SH-SY5Y (cell line): ENCODE measurements around the gene ADCY5.

ENCODE experiments used
- GATA2 ChIP-seq: IDR thresholded peaks from 2 replicates; pipeline ENCODE4 v1.6.1; 2011; ENCODE audit warnings: mild to moderate bottlenecking, low read depth, low read length
- GATA3 ChIP-seq: IDR thresholded peaks from 2 replicates; pipeline ENCODE4 v1.6.1; 2011; ENCODE audit warnings: low read depth, mild to moderate bottlenecking, low read length, moderate library complexity

DNA sequence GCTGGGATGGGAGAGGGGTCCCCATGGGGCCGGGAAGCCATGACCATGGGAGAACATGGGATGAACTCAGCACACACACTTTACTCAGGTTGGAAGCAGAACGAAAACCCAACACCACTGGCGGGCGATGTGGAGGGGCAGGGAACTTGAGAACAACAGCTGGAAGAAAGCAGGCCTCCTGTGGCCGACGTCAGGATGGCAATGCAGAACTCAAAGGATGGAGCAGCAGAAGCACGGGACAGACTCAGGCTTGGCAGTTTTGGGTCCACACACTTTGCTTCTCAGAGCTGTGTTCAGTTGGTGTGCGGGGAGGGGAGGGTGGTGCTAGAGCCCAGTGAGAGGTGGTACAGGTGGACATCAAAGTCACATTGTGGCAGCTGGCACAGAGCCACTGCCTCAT is 166.4 kb downstream of the ADCY5 start:
- no peak for TF ChIP-seq GATA3
- no peak for TF ChIP-seq GATA2
